GM18502 (cell line): ENCODE measurements around the gene GATC.
"Not testable (repeated sequence)": the region's sequence is repeated elsewhere in the genome, so short reads cannot be mapped to it uniquely, and the experiment has no call there.

Experiments used
- ATAC-seq: cut with Tn5 transposase; IDR thresholded peaks from one replicate; pipeline ENCODE4 v1.9.1; 2021; ENCODE audit warnings: mild to moderate bottlenecking; ENCODE audit not compliant: unreplicated experiment, poor library complexity

Gene GATC

GRCh38 chr12:120432772-120433525 is 13.3 kb upstream of the GATC start:
- ATAC-seq, result no peak

GRCh38 chr12:120437735-120438494 is 8.3 kb upstream of the GATC start, which contains the start of gene COX6A1:
Gene COX6A1, plus strand, starts transcription at chr12:120438113. Its CDS starts 14 bp downstream, at chr12:120438127.
- peak; percentile 94 for ATAC-seq

GRCh38 chr12:120438495-120439198 is 7.6 kb upstream of the GATC start:
- no peak for ATAC-seq

- no peak for ATAC-seq
Observed at GRCh38 chr12:120439646-120440247, 6.5 kb upstream of the GATC start.

- no peak for ATAC-seq
Observed at GRCh38 chr12:120444676-120445075, 1.6 kb upstream of the GATC start.

GRCh38 chr12:120446844-120447178 is 567 bp downstream of the GATC start:
- not testable (repeated sequence) for ATAC-seq

GRCh38 chr12:120447992-120448391 is 1.7 kb downstream of the GATC start:
- no peak for ATAC-seq

- ATAC-seq, result not testable (repeated sequence)
Observed at GRCh38 chr12:120452524-120452923, 6.3 kb downstream of the GATC start.

- no peak for ATAC-seq
Observed at GRCh38 chr12:120453060-120453750, 7.0 kb downstream of the GATC start.

GRCh38 chr12:120453977-120454376 is 7.7 kb downstream of the GATC start:
- ATAC-seq, result no peak

GRCh38 chr12:120455302-120455701 is 9.1 kb downstream of the GATC start:
- no peak for ATAC-seq

GRCh38 chr12:120457133-120457532 is 10.9 kb downstream of the GATC start:
- no peak for ATAC-seq

- no peak for ATAC-seq
Observed at GRCh38 chr12:120460157-120460556, 13.9 kb downstream of the GATC start.

GRCh38 chr12:120462099-120462640 is 15.9 kb downstream of the GATC start:
- ATAC-seq, result no peak

GRCh38 chr12:120463712-120464111 is 17.5 kb downstream of the GATC start:
- ATAC-seq, result no peak

GRCh38 chr12:120465756-120466155 is 19.5 kb downstream of the GATC start:
- ATAC-seq, result no peak

- no peak for ATAC-seq
Observed at GRCh38 chr12:120466560-120467315, 20.5 kb downstream of the GATC start.

GRCh38 chr12:120467439-120467838 is 21.2 kb downstream of the GATC start:
- no peak for ATAC-seq

GRCh38 chr12:120468325-120468820 is 22.1 kb downstream of the GATC start:
- ATAC-seq, result peak; percentile 20
